Panc1 (cell line): Measurements from ENCODE around the gene TMEM120B.

ENCODE experiments used
- CTCF ChIP-seq: fragments of 450-650 bp; IDR thresholded peaks from 2 replicates; pipeline ENCODE4 v1.5.1; 2017; ENCODE audit warnings: mild to moderate bottlenecking
- POLR2AphosphoS5 ChIP-seq: IDR thresholded peaks from 2 replicates; pipeline ENCODE4 v1.6.1; 2012; ENCODE audit warnings: mild to moderate bottlenecking, low read depth, low read length, moderate library complexity
- REST ChIP-seq, 2 experiments: IDR thresholded peaks; 2 replicates each; pipeline ENCODE4 v1.6.1; 2011 to 2012; ENCODE audit warnings: low read depth in 2 of 2, control low read depth in 1 of 2, low read length in 1 of 2, mild to moderate bottlenecking in 1 of 2, moderate library complexity in 1 of 2; ENCODE audit not compliant: insufficient read depth in 1 of 2
- SIN3A ChIP-seq: IDR thresholded peaks from 2 replicates; pipeline ENCODE4 v1.6.1; 2012; ENCODE audit warnings: low read depth, mild to moderate bottlenecking, low read length, moderate library complexity, borderline replicate concordance; ENCODE audit not compliant: insufficient read depth
- TCF7L2 ChIP-seq: IDR thresholded peaks from 2 replicates; pipeline ENCODE4 v1.6.1; 2011; ENCODE audit warnings: mild to moderate bottlenecking, low read depth, low read length, inconsistent platforms

GRCh38 chr12:121678305-121678704, 34.2 kb upstream of the TMEM120B start:
- TF ChIP-seq TCF7L2 (no peak), CTCF (no peak), REST (IDR thresholded peaks at IDR 0.05; ENCODE audit: insufficient read depth in 1 of 2, low read depth in 2 of 2, low read length in 1 of 2) (no peak), POLR2AphosphoS5 (no peak), SIN3A (no peak)
